HCT116 (cell line): ENCODE data around the gene ITM2C. TPM values are rescaled to one million over a fixed set of nuclear protein-coding genes. Genes with fewer than 3 reads are reported as not detected.

Experiments
- ATAC-seq: fragments of 200-7000 bp; cut with Tn5 transposase; 2 replicates; pipeline ENCODE4 v1.9.1; 2020; ENCODE audit warnings: mild to moderate bottlenecking, moderate library complexity
- BruUV-seq: library from RNA; stranded (reverse); fragments of 400-500 nt; replicated peaks from 2 replicates; lab custom pipeline; 2021; lab: Mats Ljungman, UMichigan
- CTCF ChIA-PET: fragments of 300-600 bp; sonication (Branson Sonifier 250); formaldehyde crosslinking; loops from one replicate; lab custom pipeline; 2021; ENCODE audit warnings: antibody characterized with exemption; lab: Charles Lee
- POLR2A ChIA-PET: fragments of 300-600, 350-600 bp; sonication (Branson Sonifier 250); formaldehyde crosslinking; loops from one replicate; lab custom pipeline; 2021; ENCODE audit warnings: antibody characterized with exemption; lab: Charles Lee
- RAD21 ChIA-PET, 2 experiments: fragments of 300-600 bp; sonication (Branson Sonifier 250); formaldehyde crosslinking; loops; one replicate each; lab custom pipeline; 2023; ENCODE audit warnings: low total read pairs in 2 of 2; ENCODE audit not compliant: uncharacterized antibody in 2 of 2, unreplicated experiment in 2 of 2, low non-redundant PET in 1 of 2; lab: Charles Lee
- DNase-seq: peaks from one replicate; pipeline ENCODE4 v3.0.0-alpha.2; 2010; ENCODE audit warnings: low read depth, low spot score
- H2AFZ ChIP-seq: fragments of 200-600 bp; shearing (Covaris generic), sonication (generic); 2 replicates; pipeline ENCODE4 v1.6.1; 2017; ENCODE audit warnings: low read depth, mixed run types, mixed read lengths, antibody characterized with exemption, low read length; ENCODE audit not compliant: poor library complexity, severe bottlenecking
- H3K27ac ChIP-seq: 2 replicates; pipeline ENCODE4 v1.5.1; 2012; ENCODE audit warnings: low read depth, low read length
- H3K27me3 ChIP-seq: fragments of 200-600 bp; sonication (generic); 2 replicates; pipeline ENCODE4 v1.6.1; 2016; ENCODE audit warnings: mixed run types, low read length, mixed read lengths; ENCODE audit not compliant: insufficient read depth
- H3K36me3 ChIP-seq, 2 experiments: fragments of 200-500 bp in 1 of 2; fragments of 200-600 bp in 1 of 2; sonication (Bioruptor generic) in 1 of 2; sonication (generic) in 1 of 2; 2 replicates each; pipeline versions ENCODE4 v1.5.1 to v1.6.1; 2014 to 2016; ENCODE audit warnings: low read length in 2 of 2, inconsistent platforms in 1 of 2, mixed read lengths in 1 of 2, mixed run types in 1 of 2; ENCODE audit not compliant: insufficient read depth in 2 of 2, control insufficient read depth in 1 of 2
- H3K4me1 ChIP-seq, 2 experiments: fragments of 200-600 bp in 1 of 2; sonication (generic) in 1 of 2; 2 replicates each; pipeline versions ENCODE4 v1.5.1 to v1.6.1; 2012 to 2017; ENCODE audit warnings: low read length in 2 of 2, inconsistent platforms in 1 of 2, mild to moderate bottlenecking in 1 of 2, mixed read lengths in 1 of 2, mixed run types in 1 of 2, moderate library complexity in 1 of 2; ENCODE audit not compliant: insufficient read depth in 2 of 2, control insufficient read depth in 1 of 2
- H3K4me2 ChIP-seq: fragments of 200-600 bp; sonication (generic); 2 replicates; pipeline ENCODE4 v1.6.1; 2017; ENCODE audit warnings: mixed run types, low read length, mixed read lengths
- H3K4me3 ChIP-seq, 2 experiments: fragments of 200-600 bp in 1 of 2; sonication (generic) in 1 of 2; replicated peaks in 1 of 2; 2 replicates each; pipeline ENCODE4 v1.5.1; 2011 to 2016; ENCODE audit warnings: low read length in 2 of 2, control low read depth in 1 of 2, low read depth in 1 of 2, mild to moderate bottlenecking in 1 of 2, mixed read lengths in 1 of 2, mixed run types in 1 of 2
- H3K79me2 ChIP-seq: fragments of 200-600 bp; sonication (generic); 2 replicates; pipeline ENCODE4 v1.6.1; 2017; ENCODE audit warnings: mild to moderate bottlenecking, mixed run types, low read length, moderate library complexity, mixed read lengths; ENCODE audit not compliant: insufficient read depth
- H3K9ac ChIP-seq: fragments of 200-600 bp; sonication (generic); 2 replicates; pipeline ENCODE4 v1.6.1; 2016; ENCODE audit warnings: low read length, mixed read lengths
- H3K9me2 ChIP-seq: fragments of 200-600 bp; sonication (generic), shearing (Covaris generic); 2 replicates; pipeline ENCODE4 v1.6.1; 2017; ENCODE audit warnings: mixed run types, mild to moderate bottlenecking, moderate library complexity; ENCODE audit not compliant: insufficient read depth
- H3K9me3 ChIP-seq, 2 experiments: fragments of 200-500 bp in 1 of 2; fragments of 200-600 bp in 1 of 2; sonication (Bioruptor generic) in 1 of 2; sonication (generic) in 1 of 2; 2 replicates each; pipeline ENCODE4 v1.6.1; 2014 to 2017; ENCODE audit warnings: low read length in 2 of 2, mixed read lengths in 2 of 2, inconsistent platforms in 1 of 2, low read depth in 1 of 2, mild to moderate bottlenecking in 1 of 2, mixed run types in 1 of 2, moderate library complexity in 1 of 2; ENCODE audit not compliant: control insufficient read depth in 1 of 2, insufficient read depth in 1 of 2
- H4K20me1 ChIP-seq: fragments of 200-600 bp; sonication (generic), shearing (Covaris generic); 2 replicates; pipeline ENCODE4 v1.6.1; 2017; ENCODE audit warnings: mixed run types, mild to moderate bottlenecking, moderate library complexity; ENCODE audit not compliant: insufficient read depth
- CBX3 ChIP-seq: IDR thresholded peaks from 2 replicates; pipeline ENCODE4 v1.6.1; 2012; ENCODE audit warnings: low read depth
- CEBPB ChIP-seq: IDR thresholded peaks from 2 replicates; pipeline ENCODE4 v1.6.1; 2012; ENCODE audit warnings: low read depth
- EZH2phosphoT487 ChIP-seq: fragments of 200-600 bp; IDR thresholded peaks from 2 replicates; pipeline ENCODE4 v1.6.1; 2018; ENCODE audit warnings: antibody characterized with exemption, borderline replicate concordance
- FOSL1 ChIP-seq: IDR thresholded peaks from 2 replicates; pipeline ENCODE4 v1.6.1; 2012; ENCODE audit warnings: low read depth
- POLR2A ChIP-seq: IDR thresholded peaks from 2 replicates; pipeline ENCODE4 v1.7.0; 2011; ENCODE audit warnings: borderline replicate concordance; ENCODE audit not compliant: insufficient read depth, insufficient read length; ENCODE audit errors: extremely low read depth
- RAD21 ChIP-seq: IDR thresholded peaks from 2 replicates; pipeline ENCODE4 v1.6.1; 2012; ENCODE audit warnings: low read depth, mild to moderate bottlenecking
- SP1 ChIP-seq: IDR thresholded peaks from 2 replicates; pipeline ENCODE4 v1.6.1; 2012; ENCODE audit warnings: low read depth
- SRF ChIP-seq: IDR thresholded peaks from 2 replicates; pipeline ENCODE4 v1.6.1; 2012; ENCODE audit warnings: low read depth
- TCF7L2 ChIP-seq: IDR thresholded peaks from 2 replicates; pipeline ENCODE4 v1.7.0; 2011; ENCODE audit warnings: borderline replicate concordance, inconsistent platforms; ENCODE audit not compliant: insufficient read depth, insufficient read length; ENCODE audit errors: extremely low read depth
- YY1 ChIP-seq: IDR thresholded peaks from 2 replicates; pipeline ENCODE4 v1.6.1; 2011; ENCODE audit warnings: low read length, low read depth, moderate library complexity, mild to moderate bottlenecking; ENCODE audit not compliant: insufficient replicate concordance; ENCODE audit errors: extremely low read depth
- ZFX ChIP-seq: fragments of 450-650 bp; IDR thresholded peaks from 2 replicates; pipeline ENCODE4 v1.6.1; 2017
- intact Hi-C: fragments of 100-400 bp; cut with micrococcal nuclease; formaldehyde crosslinking; loops from 2 replicates; pipeline ENCODE4 v1.10.0; 2022
- total RNA-seq: library from RNA; stranded (reverse); gene quantifications from one replicate; pipeline ENCODE4 v1.2.1, GENCODE V29; 2021; ENCODE audit not compliant: unreplicated experiment
- TF ChIP-seq, protein P1 (sequence below): IDR thresholded peaks from 2 replicates; pipeline ENCODE4 v1.6.1; 2011; ENCODE audit warnings: mild to moderate bottlenecking, low read length, moderate library complexity; ENCODE audit not compliant: insufficient replicate concordance; ENCODE audit errors: extremely low read depth

Gene ITM2C
- total RNA-seq, 1 experiment from 2014 or later: 117 TPM

DNA sequence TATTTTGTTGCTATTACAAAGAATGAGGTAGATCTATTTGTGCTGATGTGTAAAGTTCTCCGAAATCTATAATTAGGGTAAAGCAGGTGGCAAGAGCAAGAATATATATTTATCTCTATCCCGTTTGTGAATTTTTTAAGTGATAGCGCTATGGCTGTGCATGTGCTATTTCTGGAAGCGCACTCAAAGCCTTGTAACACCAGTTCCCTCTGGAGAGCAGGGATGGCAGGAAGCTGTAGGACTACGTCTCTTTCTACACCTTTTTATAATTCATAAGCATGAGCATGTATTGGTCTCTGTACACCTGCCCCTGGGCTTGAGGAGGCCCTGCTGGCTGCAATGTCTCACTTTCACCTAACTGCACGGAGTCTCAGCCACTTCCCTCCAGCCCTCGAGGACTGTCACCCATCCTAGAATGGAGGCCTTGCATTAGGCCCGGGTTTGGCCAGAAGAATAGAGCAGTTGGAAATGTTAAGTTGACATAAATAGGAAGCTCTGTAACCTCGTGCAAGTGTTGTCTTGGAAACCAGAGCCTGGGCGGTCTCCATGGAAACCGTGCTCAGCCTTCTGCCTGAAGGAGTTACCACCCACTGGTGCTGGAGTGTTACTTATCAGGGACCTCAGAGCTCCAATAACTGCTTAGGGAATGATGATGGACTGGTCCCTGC lies 20.9 kb downstream of the ITM2C start (continued):
- TF ChIP-seq, protein P1, sequence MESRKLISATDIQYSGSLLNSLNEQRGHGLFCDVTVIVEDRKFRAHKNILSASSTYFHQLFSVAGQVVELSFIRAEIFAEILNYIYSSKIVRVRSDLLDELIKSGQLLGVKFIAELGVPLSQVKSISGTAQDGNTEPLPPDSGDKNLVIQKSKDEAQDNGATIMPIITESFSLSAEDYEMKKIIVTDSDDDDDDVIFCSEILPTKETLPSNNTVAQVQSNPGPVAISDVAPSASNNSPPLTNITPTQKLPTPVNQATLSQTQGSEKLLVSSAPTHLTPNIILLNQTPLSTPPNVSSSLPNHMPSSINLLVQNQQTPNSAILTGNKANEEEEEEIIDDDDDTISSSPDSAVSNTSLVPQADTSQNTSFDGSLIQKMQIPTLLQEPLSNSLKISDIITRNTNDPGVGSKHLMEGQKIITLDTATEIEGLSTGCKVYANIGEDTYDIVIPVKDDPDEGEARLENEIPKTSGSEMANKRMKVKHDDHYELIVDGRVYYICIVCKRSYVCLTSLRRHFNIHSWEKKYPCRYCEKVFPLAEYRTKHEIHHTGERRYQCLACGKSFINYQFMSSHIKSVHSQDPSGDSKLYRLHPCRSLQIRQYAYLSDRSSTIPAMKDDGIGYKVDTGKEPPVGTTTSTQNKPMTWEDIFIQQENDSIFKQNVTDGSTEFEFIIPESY: no peak
- TF ChIP-seq EZH2phosphoT487 (no peak), RAD21 (no peak), YY1 (no peak), TCF7L2 (no peak), POLR2A (no peak), SRF (no peak), SP1 (no peak), FOSL1 (no peak), CEBPB (no peak), ZFX (no peak)

DNA sequence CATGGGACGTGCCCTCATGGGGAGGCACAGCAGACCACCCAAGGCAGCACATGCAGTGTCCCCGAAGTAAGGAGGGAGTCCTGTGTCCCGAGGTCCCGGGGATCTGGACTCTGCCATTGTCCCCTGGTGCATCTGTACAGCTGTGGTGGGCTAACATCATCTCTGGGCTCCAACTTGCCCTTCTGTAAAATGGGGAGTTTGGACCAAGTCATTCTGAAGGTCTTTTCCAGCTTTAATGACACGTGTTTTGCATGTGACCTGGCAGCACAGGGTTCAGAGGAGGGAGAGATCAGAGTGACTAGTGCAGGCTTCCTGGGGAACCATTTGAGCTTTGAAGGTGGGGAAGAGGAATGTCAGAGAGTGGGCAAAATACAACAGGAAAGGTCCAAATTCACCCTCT lies 21.5 kb downstream of the ITM2C start:
- H2AFZ ChIP-seq: no peak overlapping the region
- H3K9me3 ChIP-seq: no peaks in the 10 kb centered on the region
- no peak for DNase-seq
- ChIA-PET POLR2A (no interaction called here), CTCF (no interaction called here), RAD21 (no interaction called here)
- no peak overlapping the region for H3K4me2 ChIP-seq
- H3K36me3 ChIP-seq: no peaks in the 10 kb centered on the region
- no peaks in the 10 kb centered on the region for H3K27me3 ChIP-seq
- no peak overlapping the region for H3K9ac ChIP-seq
- H3K4me1 ChIP-seq: no peaks in the 10 kb centered on the region
- no peak overlapping the region for H3K27ac ChIP-seq
- ATAC-seq: no peak
- H3K79me2 ChIP-seq: no peaks in the 10 kb centered on the region
- H3K4me3 ChIP-seq: no peak overlapping the region
- intact Hi-C loops: no loop called here
- no peaks in the 10 kb centered on the region for H3K9me2 ChIP-seq
- TF ChIP-seq CBX3 (no peak), SRF (no peak)
- no peaks in the 10 kb centered on the region for H4K20me1 ChIP-seq
- BruUV-seq: no TSS peak
